GM13977 (cell line): ENCODE measurements around the gene TMEM97.

Experiments used
- DNase-seq: peaks from one replicate; pipeline ENCODE4 v3.0.0; 2012; ENCODE audit warnings: low spot score
- in situ Hi-C: fragments of 300-500 bp; cut with MboI; formaldehyde crosslinking; loops from one replicate; pipeline ENCODE4 v1.12.0; 2022; ENCODE audit warnings: low sequenced_read_pairs, low pct_unique_long_range_greater_than_20kb, mixed read lengths, inconsistent platforms; ENCODE audit not compliant: unreplicated experiment
- TF ChIP-seq, protein P1 (sequence below): IDR thresholded peaks from 2 replicates; pipeline ENCODE4 v1.5.1; 2012; ENCODE audit warnings: mild to moderate bottlenecking, control low read depth; ENCODE audit not compliant: insufficient read depth; ENCODE audit errors: extremely low read depth, missing control alignments

The TMEM97 gene

DNA sequence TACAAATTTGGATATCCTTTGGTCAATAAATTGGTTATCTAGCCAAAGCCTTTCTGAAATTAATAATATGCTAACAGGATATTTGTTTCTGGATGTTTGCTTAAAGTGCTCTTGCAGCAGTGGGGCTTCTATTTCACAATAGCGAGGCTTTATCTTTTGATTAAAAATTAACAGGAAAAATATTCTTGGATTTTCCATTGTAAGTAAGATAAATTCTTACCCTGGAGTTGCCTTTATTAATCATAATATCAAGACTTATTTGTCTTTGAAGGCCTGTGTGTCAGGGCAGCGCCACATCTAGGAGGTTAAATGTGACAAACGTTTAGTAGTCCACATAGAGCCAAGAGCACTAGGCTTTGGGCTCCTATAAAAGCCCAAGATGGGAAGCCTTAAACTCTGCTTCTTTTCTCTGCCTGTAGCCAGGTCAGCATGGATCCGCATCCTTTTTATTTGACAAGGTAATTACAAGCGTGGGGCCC, 5.3 kb downstream of the TMEM97 start:
- TF ChIP-seq, protein P1, sequence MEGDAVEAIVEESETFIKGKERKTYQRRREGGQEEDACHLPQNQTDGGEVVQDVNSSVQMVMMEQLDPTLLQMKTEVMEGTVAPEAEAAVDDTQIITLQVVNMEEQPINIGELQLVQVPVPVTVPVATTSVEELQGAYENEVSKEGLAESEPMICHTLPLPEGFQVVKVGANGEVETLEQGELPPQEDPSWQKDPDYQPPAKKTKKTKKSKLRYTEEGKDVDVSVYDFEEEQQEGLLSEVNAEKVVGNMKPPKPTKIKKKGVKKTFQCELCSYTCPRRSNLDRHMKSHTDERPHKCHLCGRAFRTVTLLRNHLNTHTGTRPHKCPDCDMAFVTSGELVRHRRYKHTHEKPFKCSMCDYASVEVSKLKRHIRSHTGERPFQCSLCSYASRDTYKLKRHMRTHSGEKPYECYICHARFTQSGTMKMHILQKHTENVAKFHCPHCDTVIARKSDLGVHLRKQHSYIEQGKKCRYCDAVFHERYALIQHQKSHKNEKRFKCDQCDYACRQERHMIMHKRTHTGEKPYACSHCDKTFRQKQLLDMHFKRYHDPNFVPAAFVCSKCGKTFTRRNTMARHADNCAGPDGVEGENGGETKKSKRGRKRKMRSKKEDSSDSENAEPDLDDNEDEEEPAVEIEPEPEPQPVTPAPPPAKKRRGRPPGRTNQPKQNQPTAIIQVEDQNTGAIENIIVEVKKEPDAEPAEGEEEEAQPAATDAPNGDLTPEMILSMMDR = no peak
- in situ Hi-C loops = no loop called here
- no peak for DNase-seq

DNA sequence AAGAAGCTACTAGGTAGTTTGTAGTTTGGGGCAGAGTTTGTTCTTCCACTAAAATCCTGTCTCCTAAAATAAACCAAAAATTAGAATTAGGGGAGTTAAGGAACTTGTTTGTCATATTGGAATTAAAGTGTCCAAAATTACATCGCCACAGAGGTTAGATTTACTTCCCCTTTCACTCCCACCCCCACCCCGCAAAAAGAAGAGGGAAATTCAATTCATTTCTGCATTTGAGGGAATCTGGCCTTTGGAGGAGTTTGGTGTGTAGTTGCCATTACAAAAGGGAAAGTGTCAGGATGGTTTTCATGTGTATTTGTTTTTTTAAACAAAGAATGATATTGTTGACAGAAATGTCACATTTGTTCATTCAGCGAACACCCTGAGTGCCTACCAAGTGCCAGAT, 5.8 kb downstream of the TMEM97 start:
- DNase-seq = no peak
- in situ Hi-C loops = no loop called here
- TF ChIP-seq, protein P1 = no peak

DNA sequence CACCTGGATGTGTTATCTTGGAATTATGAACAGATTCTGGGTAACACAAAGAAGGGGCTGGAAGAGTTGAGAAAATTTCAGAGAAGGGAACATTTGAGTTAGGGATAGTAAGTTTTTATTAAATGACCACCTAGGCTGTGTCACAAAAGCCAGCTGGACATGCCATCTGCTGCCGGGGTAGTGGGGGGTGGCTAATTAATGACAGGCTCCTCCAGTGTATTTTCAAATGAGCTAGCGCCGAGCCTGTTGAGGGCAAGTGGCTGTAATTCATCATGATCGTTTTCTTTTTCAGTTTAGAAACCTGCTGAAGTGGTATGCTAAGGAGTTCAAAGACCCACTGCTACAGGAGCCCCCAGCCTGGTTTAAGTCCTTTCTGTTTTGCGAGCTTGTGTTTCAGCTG, 6.2 kb downstream of the TMEM97 start:
- DNase-seq = no peak
- in situ Hi-C loops = no loop called here
- TF ChIP-seq, protein P1 = no peak

DNA sequence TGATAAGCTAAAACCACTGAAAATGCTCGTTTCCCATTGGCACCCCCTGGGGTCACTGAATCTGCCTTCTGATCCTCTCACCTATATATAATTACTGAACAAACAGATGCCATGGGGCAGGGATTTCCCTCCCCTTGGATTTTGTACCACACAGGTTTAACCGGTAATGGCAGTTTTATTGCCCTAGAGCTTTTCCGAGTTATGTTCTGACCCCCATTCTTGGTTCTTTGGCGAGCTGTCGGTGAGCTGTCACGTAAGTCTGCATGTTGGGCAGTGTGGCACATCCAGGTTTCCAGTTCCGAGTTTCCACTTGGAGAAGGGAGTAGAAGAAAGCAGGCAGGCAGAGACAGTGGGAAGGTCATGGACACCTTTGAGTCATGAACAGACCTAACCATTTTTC, 7.1 kb downstream of the TMEM97 start:
- TF ChIP-seq, protein P1 = no peak
- DNase-seq = no peak
- in situ Hi-C loops = no loop called here

DNA sequence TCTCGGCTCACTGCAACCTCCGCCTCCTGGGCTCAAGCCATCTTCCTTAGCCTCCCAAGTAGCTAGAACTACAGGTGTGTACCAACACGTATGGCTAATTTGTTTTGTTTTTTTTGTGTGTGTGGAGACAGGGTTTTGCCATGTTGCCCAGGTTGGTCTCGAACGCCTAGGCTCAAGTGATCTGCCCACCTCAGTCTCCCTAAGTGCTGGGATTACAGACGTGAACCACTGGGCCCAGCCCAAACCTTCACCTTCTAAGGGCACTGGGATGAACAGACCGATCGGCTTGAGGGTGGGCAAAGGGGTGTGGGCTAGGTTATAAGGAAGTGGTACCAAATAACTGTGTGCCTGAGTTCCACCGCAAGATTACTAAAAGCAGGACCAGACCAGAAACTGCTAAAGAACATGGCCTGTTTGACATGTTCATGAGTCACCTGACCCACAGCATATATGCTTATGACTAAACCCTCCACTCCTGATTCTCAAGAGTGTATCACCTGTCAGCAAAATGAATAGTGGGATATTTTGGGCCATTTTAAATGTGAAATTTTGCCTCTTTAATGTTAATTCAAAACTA, 8.1 kb downstream of the TMEM97 start:
- in situ Hi-C loops = no loop called here
- TF ChIP-seq, protein P1 = no peak
- peak; percentile 47 for DNase-seq

DNA sequence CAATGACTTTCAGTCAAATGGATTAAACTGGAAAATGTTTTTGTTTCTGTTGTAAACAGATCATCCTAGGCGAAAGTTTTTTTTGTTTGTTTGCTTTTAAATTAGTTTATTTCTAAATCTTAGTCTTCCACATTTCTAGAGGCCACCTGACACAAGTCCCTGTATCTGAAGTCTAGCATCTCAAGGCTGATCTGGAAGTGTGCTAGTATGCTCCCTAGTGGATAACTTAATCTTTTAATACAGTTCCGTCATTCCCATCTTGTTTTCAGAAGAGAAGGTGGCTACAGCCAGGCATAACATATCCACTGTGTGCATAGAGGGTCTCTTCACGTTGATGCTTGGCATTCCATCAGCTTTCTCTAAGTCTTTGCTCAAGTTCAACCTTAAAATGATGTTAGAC, 8.7 kb downstream of the TMEM97 start:
- in situ Hi-C loops = no loop called here
- TF ChIP-seq, protein P1 = no peak
- no peak for DNase-seq
